HG02759 (cell line): ENCODE results near the gene THEMIS.

Source experiments
- ATAC-seq: cut with Tn5 transposase; IDR thresholded peaks from one replicate; pipeline ENCODE4 v1.9.1; 2021; ENCODE audit warnings: mild to moderate bottlenecking, moderate library complexity; ENCODE audit not compliant: unreplicated experiment

The THEMIS gene

GRCh38 chr6:127860723-127861122 lies 40.1 kb downstream of the THEMIS start:
- ATAC-seq: no peak

DNA sequence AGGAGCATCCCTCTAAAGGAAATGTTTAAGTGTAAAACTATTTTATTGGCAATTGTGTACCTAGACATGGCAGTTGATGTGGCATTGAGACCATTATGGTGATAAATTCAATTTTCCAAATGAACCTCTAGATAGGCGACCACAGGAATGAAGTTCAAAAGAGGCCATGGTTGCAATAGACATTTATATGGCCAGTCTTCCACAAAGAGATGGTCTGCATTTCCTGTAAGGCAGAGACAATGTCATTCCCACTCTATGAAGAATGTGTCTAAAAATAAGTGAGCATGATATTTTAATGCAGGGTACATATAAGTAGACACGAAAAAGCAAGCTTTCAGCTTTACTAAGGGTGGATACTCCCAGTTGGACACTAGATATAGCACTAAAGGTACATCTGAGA lies 40.9 kb downstream of the THEMIS start:
- no peak for ATAC-seq

DNA sequence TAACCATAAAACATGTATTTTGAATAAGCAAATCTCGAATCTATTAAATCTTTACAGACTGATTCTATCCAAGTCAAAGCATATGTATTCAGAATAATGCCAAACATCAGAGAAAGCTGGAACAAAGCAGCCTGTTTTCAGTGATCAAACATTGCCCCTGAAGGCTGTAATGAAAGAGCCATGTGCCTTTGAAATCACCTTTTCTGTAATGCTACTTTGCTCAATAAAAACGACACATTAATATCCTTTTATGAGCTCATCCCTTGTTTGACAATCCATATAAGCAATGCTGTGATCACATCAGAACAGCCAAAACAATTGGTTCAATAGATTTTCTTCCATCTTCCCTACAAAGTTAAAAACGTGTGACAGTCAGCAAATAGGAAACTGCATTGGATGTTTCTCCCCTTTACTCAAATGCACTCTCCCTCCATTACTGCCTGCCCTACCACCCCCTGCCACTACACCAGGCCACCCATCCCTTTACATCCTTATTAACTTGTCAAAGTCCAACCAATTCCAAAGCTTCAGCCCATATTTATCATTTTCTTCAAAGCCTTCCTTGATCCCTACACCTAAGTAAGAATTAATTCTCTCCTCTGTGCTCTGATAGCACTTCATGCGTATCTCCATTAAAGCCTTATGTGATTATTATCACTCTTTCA lies 42.0 kb downstream of the THEMIS start:
- ATAC-seq: no peak

- ATAC-seq: no peak
Observed at GRCh38 chr6:127857051-127857637, 43.7 kb downstream of the THEMIS start.

- ATAC-seq: no peak
Observed at GRCh38 chr6:127855542-127856159, 45.2 kb downstream of the THEMIS start.

DNA sequence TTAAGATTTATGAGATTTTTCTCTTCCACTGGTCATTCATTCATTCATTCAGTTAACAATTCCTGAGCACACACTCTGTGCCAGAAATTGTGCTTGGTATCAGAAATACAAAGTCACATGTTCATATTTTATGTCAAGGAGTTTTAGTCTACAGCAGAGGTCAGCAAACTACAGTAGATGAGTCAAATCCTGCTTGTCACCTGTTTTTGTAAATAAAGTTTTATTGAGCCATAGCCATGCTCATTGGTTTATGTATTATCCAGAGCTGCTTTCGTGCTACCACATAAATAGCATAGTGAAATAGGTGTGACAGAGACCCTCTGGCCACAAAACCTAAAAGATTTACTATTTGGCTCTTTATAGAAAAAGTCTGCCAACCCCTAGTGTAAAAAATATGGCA lies 46.8 kb downstream of the THEMIS start:
- ATAC-seq: no peak

DNA sequence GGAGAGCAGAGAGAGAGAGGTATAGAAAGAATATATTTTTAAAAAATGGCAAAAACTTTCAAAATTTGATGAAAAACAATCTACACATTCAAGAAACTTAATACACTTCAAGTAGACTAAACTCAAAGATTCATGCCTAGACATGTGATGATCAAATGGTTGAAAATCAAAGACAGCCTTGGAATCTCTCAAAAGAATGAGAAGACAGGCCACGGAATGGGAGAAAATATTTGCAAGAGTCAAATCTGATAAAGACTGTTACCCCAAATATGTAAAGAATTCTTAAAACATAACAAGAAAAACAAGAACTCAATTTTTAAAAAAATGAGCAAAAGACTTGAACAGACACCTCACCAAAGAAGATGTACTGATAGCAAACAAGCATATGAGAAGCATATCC lies 49.7 kb downstream of the THEMIS start:
- no peak for ATAC-seq

GRCh38 chr6:127845242-127845641 lies 55.6 kb downstream of the THEMIS start:
- no peak for ATAC-seq

DNA sequence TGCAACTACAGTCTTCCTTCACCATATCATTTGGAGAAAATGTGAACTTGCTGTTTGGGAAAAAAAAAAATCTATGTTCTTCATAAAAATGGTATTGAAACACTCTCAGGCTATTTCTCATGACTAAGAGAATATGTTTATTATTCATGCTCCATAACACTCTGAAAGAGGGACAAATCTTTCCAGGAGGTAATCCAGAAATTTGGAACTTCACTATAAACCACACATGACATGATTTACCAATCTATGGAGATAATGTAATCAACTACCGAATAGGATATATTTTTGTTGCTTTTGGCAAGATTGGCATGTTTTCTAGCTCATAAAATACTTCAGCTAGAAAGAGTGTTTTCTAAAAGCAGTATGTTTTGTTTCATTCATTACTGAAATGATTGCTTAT lies 56.3 kb downstream of the THEMIS start:
- no peak for ATAC-seq

DNA sequence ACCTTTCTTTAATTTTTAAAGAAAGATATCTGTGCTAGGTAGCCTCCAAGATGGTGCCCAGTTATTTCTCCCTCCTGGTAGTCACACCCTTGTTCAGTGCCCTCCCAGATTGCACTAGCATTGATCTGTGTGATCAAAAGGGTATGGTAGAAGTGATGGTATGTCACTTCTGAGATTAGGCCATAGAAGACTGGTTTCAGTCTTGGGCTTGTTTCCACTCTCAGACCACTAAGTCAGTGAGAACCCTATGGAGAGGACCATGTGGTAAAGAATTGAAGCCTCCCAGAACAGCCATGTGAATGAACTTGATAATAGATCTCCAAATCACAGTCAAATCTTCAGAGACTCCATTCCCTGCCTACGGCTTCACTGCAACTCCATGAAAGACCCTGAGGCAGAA lies 57.3 kb downstream of the THEMIS start:
- no peak for ATAC-seq

DNA sequence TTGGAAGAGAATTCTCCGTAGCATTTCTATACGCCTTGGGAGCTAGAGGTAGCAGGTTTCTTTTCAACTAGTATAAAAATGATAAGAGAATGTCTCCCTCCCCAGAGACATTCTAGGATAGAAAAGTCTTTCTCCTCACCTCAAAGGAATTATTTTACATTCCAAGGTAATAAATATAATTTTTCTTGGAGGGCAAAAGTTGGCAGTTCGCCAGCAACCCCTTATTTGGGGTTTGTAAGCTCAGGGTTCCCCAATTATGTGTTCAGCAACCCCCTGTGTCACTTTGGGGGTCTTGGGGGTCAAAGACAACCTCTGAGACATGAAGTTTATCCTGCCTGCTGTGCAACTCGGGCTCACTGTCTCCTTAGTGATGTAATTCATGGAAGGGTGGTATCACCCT lies 58.3 kb downstream of the THEMIS start:
- ATAC-seq: no peak

DNA sequence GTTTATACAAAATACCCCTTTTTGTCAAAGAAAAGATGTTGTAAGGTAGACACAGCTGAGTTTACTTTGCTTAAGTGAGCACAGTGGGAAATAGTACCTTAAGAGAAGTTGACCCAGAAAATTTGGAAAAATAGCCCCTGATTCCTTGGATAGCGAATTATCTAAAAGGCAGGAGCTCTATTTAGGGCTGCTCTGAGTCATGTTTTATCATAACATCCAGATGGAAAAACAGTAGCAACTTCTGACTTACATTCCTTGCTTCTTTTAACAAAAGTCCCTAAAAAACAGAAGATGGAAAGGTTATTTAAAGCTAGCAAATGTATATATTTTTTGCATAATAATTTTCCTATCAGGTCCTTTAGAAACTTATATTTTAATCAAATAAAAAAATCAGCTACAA lies 59.0 kb downstream of the THEMIS start:
- ATAC-seq: no peak

- ATAC-seq: no peak
Observed at GRCh38 chr6:127834136-127834535, 66.7 kb downstream of the THEMIS start.

- ATAC-seq: no peak
Observed at GRCh38 chr6:127833336-127833735, 67.5 kb downstream of the THEMIS start.

GRCh38 chr6:127832381-127832780 lies 68.5 kb downstream of the THEMIS start:
- no peak for ATAC-seq

DNA sequence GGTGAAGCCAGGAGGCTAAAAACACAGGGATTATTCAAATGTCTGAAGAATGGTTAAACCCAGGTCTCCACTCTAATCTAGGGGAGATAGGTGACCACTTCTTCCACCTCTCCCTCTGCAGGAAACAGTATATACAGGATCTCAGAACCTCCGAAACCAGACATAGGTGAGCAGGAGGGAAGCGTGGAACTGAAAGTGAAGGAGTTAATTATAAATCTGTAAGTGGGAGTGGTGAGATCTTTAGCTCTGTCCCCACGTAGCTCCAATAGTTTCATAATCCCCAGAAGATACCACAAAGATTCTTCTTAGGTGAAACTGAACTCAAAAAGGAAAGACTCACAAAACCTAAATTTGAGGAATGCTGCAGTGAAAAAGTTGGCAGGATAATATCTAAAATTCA lies 76.8 kb downstream of the THEMIS start:
- ATAC-seq: no peak

- no peak for ATAC-seq
Observed at GRCh38 chr6:127821431-127821830, 79.4 kb downstream of the THEMIS start.

DNA sequence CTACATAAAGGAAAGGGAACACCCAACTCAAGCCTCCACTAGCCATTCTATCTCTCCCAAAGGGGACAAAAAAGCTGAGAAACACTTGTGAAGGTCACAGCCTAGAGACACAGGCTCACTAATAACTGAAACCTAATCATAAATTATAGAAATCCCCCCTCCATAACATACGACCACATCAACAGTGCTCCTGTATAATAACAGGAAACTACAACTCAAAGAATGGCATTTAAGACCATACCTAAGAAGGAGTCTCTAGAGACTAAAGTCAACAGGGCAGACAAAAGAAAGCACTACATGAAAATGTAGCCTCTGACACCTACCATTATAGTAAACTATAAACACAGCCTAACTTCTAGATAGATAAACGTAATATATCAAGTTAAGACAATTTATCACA lies 82.7 kb downstream of the THEMIS start:
- no peak for ATAC-seq

- no peak for ATAC-seq
Observed at GRCh38 chr6:127816643-127817042, 84.2 kb downstream of the THEMIS start.

- no peak for ATAC-seq
Observed at GRCh38 chr6:127813699-127814027, 87.2 kb downstream of the THEMIS start.

DNA sequence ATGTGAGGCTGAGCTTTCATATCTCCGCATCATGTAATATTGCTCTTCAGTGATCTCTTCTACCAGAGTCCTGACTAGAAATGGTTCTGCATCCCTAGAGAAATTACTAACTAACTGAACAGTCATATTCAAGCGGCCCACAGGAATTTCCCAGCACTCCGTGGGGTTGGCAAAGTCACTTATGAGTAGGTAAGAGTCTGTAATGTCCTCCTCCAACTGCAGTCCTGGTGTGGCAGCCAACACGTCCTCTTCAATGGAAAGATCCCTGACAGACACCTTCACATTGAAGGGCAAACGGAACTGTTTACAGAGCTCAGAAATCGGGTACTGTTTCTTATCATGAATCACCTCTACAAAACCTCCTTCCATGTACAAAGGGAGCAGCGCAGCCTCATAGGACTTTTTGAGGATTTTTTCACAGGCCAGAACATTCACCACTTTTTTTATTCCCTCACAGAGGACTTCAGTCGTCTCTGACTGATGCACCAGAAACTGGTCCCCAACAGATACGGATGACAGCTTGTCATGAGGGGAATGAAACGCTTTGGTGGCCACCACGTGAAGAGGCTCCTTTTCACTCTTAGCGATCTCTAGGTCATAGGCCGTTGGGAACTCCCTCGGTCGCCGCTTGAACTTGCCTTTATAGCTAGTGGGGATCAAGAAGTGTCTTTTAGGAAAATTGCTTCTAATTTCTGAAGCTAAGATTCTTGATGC lies 87.7 kb downstream of the THEMIS start:
- ATAC-seq: no peak

DNA sequence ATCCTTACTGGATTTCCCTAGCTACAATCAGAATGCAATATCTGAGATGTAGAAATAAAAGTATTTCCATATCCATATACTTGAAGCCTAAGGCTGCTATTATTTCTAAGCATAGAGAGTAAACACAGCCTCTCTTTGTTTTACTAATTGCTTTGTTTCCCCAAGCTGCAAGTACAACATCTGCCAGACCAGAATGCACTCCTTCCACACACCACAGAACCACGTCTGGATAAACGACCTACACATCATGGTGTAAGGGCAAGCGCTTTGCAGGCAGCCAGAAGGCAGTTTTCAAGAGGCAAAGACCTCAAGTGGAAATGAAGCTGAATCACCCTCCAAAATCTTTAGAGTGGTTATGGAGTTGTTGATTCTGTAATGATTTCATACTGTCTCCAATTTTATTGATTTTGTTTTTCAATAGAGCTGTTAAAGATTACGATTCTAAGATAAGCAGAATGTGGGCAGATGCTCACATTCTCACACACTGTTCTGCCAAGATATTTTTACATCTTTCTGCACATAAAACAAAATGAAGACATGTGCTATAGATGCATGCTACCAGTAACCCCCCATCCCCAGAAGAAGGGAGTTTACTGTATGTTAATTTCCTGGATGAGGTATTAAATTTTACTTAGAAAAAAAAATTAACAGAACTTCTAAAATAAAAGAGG lies 88.8 kb downstream of the THEMIS start:
- ATAC-seq: no peak
